ENCODE data around the gene ITPA. TPM values are rescaled to one million over a fixed set of nuclear protein-coding genes. Genes with fewer than 3 reads are reported as not detected.

The ITPA gene
- total RNA-seq, 4 donors from 2014 or later = 39.4 to 62.4 (median 50.5) TPM

DNA sequence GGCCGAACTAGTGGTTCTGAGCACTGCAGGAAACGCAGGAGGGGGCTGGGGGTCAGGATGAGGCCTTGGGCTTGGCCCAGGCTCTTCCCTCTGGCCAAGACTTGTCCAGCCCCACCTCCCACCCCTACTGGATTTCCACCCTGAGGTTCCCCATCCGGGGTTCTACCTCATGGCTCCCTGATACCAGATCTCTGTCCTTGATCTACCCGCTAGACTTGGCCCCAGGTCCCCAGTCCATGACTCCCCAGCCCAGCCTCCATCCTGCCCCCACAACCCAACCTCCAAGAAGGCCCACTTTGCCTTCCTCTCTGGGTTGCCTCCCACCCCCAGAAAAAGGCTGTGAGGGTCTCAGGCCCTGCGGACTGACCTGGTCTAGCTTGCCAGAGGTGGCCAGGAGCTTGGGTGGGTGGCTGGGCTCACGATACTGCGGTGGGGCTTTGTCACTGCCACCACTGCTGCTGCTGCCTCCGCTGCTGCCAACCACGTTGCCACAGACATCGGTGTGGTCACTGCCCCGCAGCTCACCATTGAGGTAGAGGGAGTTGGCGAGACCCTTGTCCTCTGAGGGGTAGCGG, 42.9 kb upstream of the ITPA start:
- Histone ChIP-seq H3K9me3 (no peaks in the 10 kb centered on the region), H3K4me1 (peaks cover 0 to 8% (median 0%) of the 10 kb centered on the region in 4 donors), H3K36me3 (peaks cover 0 to 21% (median 0%) of the 10 kb centered on the region in 3 donors), H3K4me3 (no peak overlapping the region), H3K27ac (no peak overlapping the region), H3K27me3 (peaks cover 0 to 6% of the 10 kb centered on the region in 2 donors)
- no peak for TF ChIP-seq POLR2A (IDR thresholded peaks at IDR 0.05)
- no peak for TF ChIP-seq CTCF (IDR thresholded peaks at IDR 0.05)
- TF ChIP-seq EP300 (IDR thresholded peaks at IDR 0.05) = no peak
- DNase-seq (ENCODE audit: low spot score in 2 of 2) = no peak
- 90 to 92% methylated on average over 12 to 13 of the region's 13 CpGs for WGBS, 2 donors

GRCh38 chr20:3166913-3167342, 42.4 kb upstream of the ITPA start:
- no peak for TF ChIP-seq POLR2A (IDR thresholded peaks at IDR 0.05)
- no peak for TF ChIP-seq EP300 (IDR thresholded peaks at IDR 0.05)
- no peak for TF ChIP-seq CTCF (IDR thresholded peaks at IDR 0.05)
- H3K4me3 ChIP-seq = no peak overlapping the region
- no peak for DNase-seq (ENCODE audit: low spot score in 2 of 2)
- H3K27me3 ChIP-seq = peaks cover 0 to 6% of the 10 kb centered on the region in 2 donors
- peaks cover 0 to 8% (median 0%) of the 10 kb centered on the region in 4 donors for H3K4me1 ChIP-seq
- no peaks in the 10 kb centered on the region for H3K9me3 ChIP-seq
- 96 to 97% methylated on average over 7 to 9 of the region's 16 CpGs for WGBS, 2 donors
- H3K27ac ChIP-seq = no peak overlapping the region
- peaks cover 0 to 21% (median 0%) of the 10 kb centered on the region in 3 donors for H3K36me3 ChIP-seq

DNA sequence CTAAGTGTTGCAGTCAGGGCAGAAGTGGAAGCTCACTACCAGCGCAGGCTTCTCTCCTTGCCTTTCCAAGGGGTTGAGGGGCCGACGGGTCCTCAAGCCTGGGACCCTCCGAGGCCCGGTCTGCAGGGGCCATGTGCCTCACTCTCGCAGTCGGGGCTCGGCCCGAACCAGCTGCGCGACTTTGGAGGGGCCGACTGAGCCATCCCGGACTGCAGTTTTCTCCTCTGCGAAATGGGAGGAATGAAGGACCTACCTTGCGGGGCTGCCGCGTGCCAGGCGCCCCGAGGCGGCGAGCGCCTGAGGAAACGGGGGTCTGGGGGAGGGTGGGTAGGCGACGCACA, 41.6 kb upstream of the ITPA start:
- TF ChIP-seq EP300 (IDR thresholded peaks at IDR 0.05) (no peak), CTCF (IDR thresholded peaks at IDR 0.05) (no peak), POLR2A (IDR thresholded peaks at IDR 0.05) (no peak)
- Histone ChIP-seq H3K4me3 (no peak overlapping the region), H3K4me1 (peaks cover 0 to 13% (median 4%) of the 10 kb centered on the region in 4 donors), H3K27ac (no peak overlapping the region), H3K36me3 (peaks cover 0 to 21% (median 0%) of the 10 kb centered on the region in 3 donors), H3K27me3 (peaks cover 0 to 6% of the 10 kb centered on the region in 2 donors), H3K9me3 (no peaks in the 10 kb centered on the region)
- WGBS, 2 donors = 53 to 60% methylated on average over 25 of the region's 25 CpGs
- DNase-seq (ENCODE audit: low spot score in 2 of 2) = no peak

DNA sequence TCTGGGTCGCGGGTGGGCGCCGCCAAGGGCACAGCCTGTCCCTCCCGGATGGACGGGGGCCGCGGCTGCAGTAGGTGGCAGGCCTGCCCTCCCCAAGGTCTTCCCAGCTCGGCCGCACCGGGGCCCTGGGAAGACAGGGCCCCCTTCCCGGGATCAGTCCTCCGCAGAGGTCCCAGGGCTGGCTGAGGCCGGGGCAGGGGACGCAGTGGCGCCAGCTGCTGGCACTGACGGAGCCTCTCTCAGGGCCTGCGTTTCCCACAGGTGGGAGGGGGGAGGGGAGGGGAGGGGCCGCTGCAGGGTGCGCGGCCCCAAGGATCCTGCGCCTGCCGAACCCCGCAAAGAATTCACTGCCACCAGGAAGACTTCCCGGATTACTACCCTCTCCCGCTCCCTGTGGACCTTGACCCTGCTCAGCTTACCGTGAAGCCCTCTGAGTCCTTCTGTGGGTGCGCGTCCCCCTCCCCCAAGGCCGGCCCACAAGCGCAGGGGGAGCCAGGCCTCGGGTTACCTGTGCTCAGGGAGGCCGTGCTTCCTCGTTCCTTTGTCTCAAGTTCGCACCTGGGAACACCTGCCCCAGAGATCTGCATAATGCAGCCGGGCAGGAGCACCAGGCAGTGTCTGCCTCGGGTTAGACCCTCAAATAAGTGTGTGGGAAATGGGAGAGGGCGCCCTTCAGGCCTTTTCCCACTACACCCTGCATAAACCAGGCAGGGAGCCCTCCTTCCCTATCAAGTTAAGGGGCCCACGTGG, 41.0 kb upstream of the ITPA start:
- Histone ChIP-seq H3K36me3 (peaks cover 0 to 21% (median 0%) of the 10 kb centered on the region in 3 donors), H3K4me3 (no peak overlapping the region), H3K9me3 (no peaks in the 10 kb centered on the region), H3K4me1 (peaks cover 0 to 17% (median 8%) of the 10 kb centered on the region in 4 donors), H3K27me3 (peaks cover 0 to 6% of the 10 kb centered on the region in 2 donors), H3K27ac (no peak overlapping the region)
- 38 to 52% methylated on average over 27 to 35 of the region's 39 CpGs for WGBS, 2 donors
- TF ChIP-seq POLR2A (IDR thresholded peaks at IDR 0.05) (no peak), EP300 (IDR thresholded peaks at IDR 0.05) (no peak), CTCF (IDR thresholded peaks at IDR 0.05) (no peak)
- no peak for DNase-seq (ENCODE audit: low spot score in 2 of 2)
